GM12878 (cell line): ENCODE measurements around the gene LTBP3.

Experiments
- POLR2AphosphoS5 ChIP-seq: IDR thresholded peaks from 2 replicates; pipeline ENCODE4 v1.6.1; 2011; ENCODE audit warnings: mild to moderate bottlenecking, low read length, inconsistent platforms
- TAF1 ChIP-seq: IDR thresholded peaks from 2 replicates; pipeline ENCODE4 v1.6.1; 2011; ENCODE audit warnings: mild to moderate bottlenecking, low read depth, low read length, borderline replicate concordance

DNA sequence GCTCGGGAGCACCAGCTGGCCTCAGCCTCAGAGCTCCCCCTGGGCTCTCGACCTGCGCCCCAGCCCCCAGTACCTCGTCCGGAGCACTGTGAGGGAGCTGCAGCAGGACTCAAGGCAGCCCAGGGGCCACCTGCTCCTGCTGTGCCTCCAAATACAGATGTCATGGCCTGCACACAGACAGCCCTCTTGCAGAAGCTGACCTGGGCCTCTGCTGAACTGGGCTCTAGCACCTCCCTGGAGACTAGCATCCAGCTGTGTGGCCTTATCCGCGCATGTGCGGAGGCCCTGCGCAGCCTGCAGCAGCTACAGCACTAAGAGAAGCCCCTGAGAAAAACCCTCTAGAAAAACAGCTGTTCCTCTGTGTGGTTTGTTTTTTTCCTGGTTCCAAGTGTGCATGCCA lies 13.3 kb upstream of the LTBP3 start:
- TF ChIP-seq POLR2AphosphoS5 (no peak), TAF1 (no peak)
